ENCODE measurements around the gene CYS1.
"Not testable (repeated sequence)": the region's sequence is repeated elsewhere in the genome, so short reads cannot be mapped to it uniquely, and the experiment has no call there.

The CYS1 gene

GRCh38 chr2:10091889-10092244 is 11.7 kb upstream of the CYS1 start:
- not testable (repeated sequence) for DNase-seq

- peak; percentile 30 for DNase-seq
Measured at GRCh38 chr2:10091182-10091888, 11.1 kb upstream of the CYS1 start.

- no peak for DNase-seq
Measured at GRCh38 chr2:10089565-10090190, 9.5 kb upstream of the CYS1 start.

- DNase-seq, result no peak
Measured at GRCh38 chr2:10087360-10087759, 7.1 kb upstream of the CYS1 start.

GRCh38 chr2:10086950-10087349 is 6.7 kb upstream of the CYS1 start:
- no peak for DNase-seq

GRCh38 chr2:10085668-10086059 is 5.5 kb upstream of the CYS1 start:
- no peak for DNase-seq

GRCh38 chr2:10085043-10085667 is 4.9 kb upstream of the CYS1 start:
- no peak for DNase-seq

- no peak for DNase-seq
Measured at GRCh38 chr2:10084223-10084865, 4.1 kb upstream of the CYS1 start.

GRCh38 chr2:10083692-10084211 is 3.5 kb upstream of the CYS1 start:
- DNase-seq, result no peak

- no peak for DNase-seq
Measured at GRCh38 chr2:10083046-10083445, 2.8 kb upstream of the CYS1 start.

GRCh38 chr2:10080536-10081304 is 509 bp upstream of the CYS1 start:
- peak; percentile 8 for DNase-seq

- peak; percentile 4 for DNase-seq
Measured at GRCh38 chr2:10079266-10079869, 843 bp downstream of the CYS1 start.

- DNase-seq, result no peak
Measured at GRCh38 chr2:10078704-10079265, 1.4 kb downstream of the CYS1 start.

- no peak for DNase-seq
Measured at GRCh38 chr2:10078001-10078400, 2.2 kb downstream of the CYS1 start.

GRCh38 chr2:10076988-10077527 is 3.2 kb downstream of the CYS1 start:
- no peak for DNase-seq

GRCh38 chr2:10076511-10076910 is 3.7 kb downstream of the CYS1 start:
- DNase-seq, result no peak

- DNase-seq, result no peak
Measured at GRCh38 chr2:10075571-10076209, 4.5 kb downstream of the CYS1 start.

GRCh38 chr2:10075101-10075500 is 5.1 kb downstream of the CYS1 start:
- DNase-seq, result no peak

GRCh38 chr2:10073706-10074105 is 6.5 kb downstream of the CYS1 start:
- DNase-seq, result no peak

GRCh38 chr2:10072656-10073480 is 7.3 kb downstream of the CYS1 start:
- DNase-seq, result peak; percentile 80
